ENCODE results near the gene USP54. TPM values are rescaled to one million over a fixed set of nuclear protein-coding genes. Genes with fewer than 3 reads are reported as not detected.

The USP54 gene
- total and polyA plus RNA-seq, 2 experiments from 2014 or later = 15.1 to 27.4 TPM

DNA sequence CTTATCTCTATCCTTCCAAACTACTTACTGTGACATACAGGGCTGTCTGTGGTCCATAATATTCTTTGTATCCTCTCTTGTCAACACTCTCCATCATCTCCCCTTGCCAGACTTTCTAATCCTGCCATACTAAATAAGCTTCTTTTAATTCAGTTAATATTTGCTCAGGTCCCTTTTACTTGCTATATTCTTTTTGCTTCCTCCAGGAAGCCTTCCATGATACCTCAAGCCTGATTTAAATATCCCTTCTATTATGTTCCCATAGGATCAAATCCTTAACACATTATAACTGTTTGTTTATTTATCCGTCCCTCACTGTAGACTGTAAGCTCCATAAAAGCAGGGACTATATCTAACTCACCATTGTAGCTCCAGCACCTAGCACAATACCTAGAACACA, 88.1 kb downstream of the USP54 start (continued):
- TF ChIP-seq, protein P1, sequence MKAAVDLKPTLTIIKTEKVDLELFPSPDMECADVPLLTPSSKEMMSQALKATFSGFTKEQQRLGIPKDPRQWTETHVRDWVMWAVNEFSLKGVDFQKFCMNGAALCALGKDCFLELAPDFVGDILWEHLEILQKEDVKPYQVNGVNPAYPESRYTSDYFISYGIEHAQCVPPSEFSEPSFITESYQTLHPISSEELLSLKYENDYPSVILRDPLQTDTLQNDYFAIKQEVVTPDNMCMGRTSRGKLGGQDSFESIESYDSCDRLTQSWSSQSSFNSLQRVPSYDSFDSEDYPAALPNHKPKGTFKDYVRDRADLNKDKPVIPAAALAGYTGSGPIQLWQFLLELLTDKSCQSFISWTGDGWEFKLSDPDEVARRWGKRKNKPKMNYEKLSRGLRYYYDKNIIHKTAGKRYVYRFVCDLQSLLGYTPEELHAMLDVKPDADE (IDR thresholded peaks at IDR 0.05) = no peak
- TF ChIP-seq ZNF114 (CRISPR knock-in tag; IDR thresholded peaks at IDR 0.05) (no peak), ZNF331 (CRISPR knock-in tag; IDR thresholded peaks at IDR 0.05; ENCODE audit: low read depth) (no peak), JUNB (IDR thresholded peaks at IDR 0.05; ENCODE audit: unreplicated experiment) (no peak), NANOG (IDR thresholded peaks at IDR 0.05; ENCODE audit: borderline replicate concordance) (no peak), POLR2AphosphoS5 (IDR thresholded peaks at IDR 0.05; ENCODE audit: low read depth) (no peak)

DNA sequence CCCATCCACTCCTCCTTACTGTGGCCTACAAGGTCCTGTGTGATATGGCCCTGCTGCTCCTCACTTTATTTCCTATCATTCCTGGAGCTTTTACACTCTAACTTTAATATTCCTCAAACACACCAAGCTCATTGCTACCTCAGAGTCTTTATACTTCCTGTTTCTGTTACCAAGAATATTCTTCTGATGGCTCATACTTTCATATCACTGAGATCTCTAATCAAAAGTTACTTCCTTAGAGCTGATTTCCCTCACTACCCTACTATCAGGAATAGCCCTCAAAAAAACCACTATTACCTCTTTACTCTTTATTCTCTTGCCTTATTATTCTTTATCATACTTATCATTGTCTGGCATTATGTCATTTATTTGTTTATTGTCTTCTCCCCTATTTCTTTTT, 89.5 kb downstream of the USP54 start:
- H3K4me2 ChIP-seq = no peak overlapping the region
- H3K4me3 ChIP-seq = no peak overlapping the region
- H3K79me2 ChIP-seq (replicated peaks; ENCODE audit: insufficient read depth) = no peaks in the 10 kb centered on the region
- ATAC-seq (no peak), DNase-seq (ENCODE audit: low spot score) (no peak)
- Mint-ChIP-seq H3K9me3 (no peaks in the 10 kb centered on the region), H3K4me1 (peaks cover 23% of the 10 kb centered on the region), H3K27me3 (ENCODE audit: insufficient read depth, low read depth, poor library complexity) (peaks cover 3% of the 10 kb centered on the region), H3K4me3 (no peak overlapping the region), H3K36me3 (ENCODE audit: low read depth) (peaks cover 31% of the 10 kb centered on the region), H3K27ac (no peak overlapping the region)
- H3K27me3 ChIP-seq (ENCODE audit: insufficient read depth) = no peaks in the 10 kb centered on the region
- no peaks in the 10 kb centered on the region for H3K9me2 ChIP-seq (ENCODE audit: insufficient read depth)
- H2AFZ ChIP-seq = no peak overlapping the region
- no peaks in the 10 kb centered on the region for H3F3A ChIP-seq (replicated peaks; ENCODE audit: low read depth)
- peaks cover 19% of the 10 kb centered on the region for H3K4me1 ChIP-seq (ENCODE audit: insufficient read depth)
- peaks cover 3% of the 10 kb centered on the region; the same call in 1 of the 2 replicates for H3K36me3 ChIP-seq (ENCODE audit: insufficient read depth)
- no peak overlapping the region for H3K27ac ChIP-seq (ENCODE audit: low read depth)
- no peaks in the 10 kb centered on the region for H4K20me1 ChIP-seq (replicated peaks; ENCODE audit: insufficient read depth)
- no peak for TF ChIP-seq NANOG (IDR thresholded peaks at IDR 0.05; ENCODE audit: borderline replicate concordance)
- TF ChIP-seq JUNB (IDR thresholded peaks at IDR 0.05; ENCODE audit: unreplicated experiment) = no peak
- TF ChIP-seq ZNF331 (CRISPR knock-in tag; IDR thresholded peaks at IDR 0.05; ENCODE audit: low read depth) = no peak
- no peak for TF ChIP-seq CREB1 (CRISPR knock-in tag; IDR thresholded peaks at IDR 0.05; ENCODE audit: low read depth)
- no peak for TF ChIP-seq STAT1 (IDR thresholded peaks at IDR 0.05; ENCODE audit: unreplicated experiment)
- TF ChIP-seq, protein P1 (IDR thresholded peaks at IDR 0.05) = no peak
- TF ChIP-seq, protein P2, sequence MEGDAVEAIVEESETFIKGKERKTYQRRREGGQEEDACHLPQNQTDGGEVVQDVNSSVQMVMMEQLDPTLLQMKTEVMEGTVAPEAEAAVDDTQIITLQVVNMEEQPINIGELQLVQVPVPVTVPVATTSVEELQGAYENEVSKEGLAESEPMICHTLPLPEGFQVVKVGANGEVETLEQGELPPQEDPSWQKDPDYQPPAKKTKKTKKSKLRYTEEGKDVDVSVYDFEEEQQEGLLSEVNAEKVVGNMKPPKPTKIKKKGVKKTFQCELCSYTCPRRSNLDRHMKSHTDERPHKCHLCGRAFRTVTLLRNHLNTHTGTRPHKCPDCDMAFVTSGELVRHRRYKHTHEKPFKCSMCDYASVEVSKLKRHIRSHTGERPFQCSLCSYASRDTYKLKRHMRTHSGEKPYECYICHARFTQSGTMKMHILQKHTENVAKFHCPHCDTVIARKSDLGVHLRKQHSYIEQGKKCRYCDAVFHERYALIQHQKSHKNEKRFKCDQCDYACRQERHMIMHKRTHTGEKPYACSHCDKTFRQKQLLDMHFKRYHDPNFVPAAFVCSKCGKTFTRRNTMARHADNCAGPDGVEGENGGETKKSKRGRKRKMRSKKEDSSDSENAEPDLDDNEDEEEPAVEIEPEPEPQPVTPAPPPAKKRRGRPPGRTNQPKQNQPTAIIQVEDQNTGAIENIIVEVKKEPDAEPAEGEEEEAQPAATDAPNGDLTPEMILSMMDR (conservative IDR thresholded peaks at IDR 0.05; ENCODE audit: low read depth in 2 of 2) = no peak
- TF ChIP-seq, protein P3, sequence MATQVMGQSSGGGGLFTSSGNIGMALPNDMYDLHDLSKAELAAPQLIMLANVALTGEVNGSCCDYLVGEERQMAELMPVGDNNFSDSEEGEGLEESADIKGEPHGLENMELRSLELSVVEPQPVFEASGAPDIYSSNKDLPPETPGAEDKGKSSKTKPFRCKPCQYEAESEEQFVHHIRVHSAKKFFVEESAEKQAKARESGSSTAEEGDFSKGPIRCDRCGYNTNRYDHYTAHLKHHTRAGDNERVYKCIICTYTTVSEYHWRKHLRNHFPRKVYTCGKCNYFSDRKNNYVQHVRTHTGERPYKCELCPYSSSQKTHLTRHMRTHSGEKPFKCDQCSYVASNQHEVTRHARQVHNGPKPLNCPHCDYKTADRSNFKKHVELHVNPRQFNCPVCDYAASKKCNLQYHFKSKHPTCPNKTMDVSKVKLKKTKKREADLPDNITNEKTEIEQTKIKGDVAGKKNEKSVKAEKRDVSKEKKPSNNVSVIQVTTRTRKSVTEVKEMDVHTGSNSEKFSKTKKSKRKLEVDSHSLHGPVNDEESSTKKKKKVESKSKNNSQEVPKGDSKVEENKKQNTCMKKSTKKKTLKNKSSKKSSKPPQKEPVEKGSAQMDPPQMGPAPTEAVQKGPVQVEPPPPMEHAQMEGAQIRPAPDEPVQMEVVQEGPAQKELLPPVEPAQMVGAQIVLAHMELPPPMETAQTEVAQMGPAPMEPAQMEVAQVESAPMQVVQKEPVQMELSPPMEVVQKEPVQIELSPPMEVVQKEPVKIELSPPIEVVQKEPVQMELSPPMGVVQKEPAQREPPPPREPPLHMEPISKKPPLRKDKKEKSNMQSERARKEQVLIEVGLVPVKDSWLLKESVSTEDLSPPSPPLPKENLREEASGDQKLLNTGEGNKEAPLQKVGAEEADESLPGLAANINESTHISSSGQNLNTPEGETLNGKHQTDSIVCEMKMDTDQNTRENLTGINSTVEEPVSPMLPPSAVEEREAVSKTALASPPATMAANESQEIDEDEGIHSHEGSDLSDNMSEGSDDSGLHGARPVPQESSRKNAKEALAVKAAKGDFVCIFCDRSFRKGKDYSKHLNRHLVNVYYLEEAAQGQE (IDR thresholded peaks at IDR 0.05; ENCODE audit: unreplicated experiment) = no peak
- TF ChIP-seq ZNF114 (CRISPR knock-in tag; IDR thresholded peaks at IDR 0.05) = no peak
- TF ChIP-seq, protein P4, sequence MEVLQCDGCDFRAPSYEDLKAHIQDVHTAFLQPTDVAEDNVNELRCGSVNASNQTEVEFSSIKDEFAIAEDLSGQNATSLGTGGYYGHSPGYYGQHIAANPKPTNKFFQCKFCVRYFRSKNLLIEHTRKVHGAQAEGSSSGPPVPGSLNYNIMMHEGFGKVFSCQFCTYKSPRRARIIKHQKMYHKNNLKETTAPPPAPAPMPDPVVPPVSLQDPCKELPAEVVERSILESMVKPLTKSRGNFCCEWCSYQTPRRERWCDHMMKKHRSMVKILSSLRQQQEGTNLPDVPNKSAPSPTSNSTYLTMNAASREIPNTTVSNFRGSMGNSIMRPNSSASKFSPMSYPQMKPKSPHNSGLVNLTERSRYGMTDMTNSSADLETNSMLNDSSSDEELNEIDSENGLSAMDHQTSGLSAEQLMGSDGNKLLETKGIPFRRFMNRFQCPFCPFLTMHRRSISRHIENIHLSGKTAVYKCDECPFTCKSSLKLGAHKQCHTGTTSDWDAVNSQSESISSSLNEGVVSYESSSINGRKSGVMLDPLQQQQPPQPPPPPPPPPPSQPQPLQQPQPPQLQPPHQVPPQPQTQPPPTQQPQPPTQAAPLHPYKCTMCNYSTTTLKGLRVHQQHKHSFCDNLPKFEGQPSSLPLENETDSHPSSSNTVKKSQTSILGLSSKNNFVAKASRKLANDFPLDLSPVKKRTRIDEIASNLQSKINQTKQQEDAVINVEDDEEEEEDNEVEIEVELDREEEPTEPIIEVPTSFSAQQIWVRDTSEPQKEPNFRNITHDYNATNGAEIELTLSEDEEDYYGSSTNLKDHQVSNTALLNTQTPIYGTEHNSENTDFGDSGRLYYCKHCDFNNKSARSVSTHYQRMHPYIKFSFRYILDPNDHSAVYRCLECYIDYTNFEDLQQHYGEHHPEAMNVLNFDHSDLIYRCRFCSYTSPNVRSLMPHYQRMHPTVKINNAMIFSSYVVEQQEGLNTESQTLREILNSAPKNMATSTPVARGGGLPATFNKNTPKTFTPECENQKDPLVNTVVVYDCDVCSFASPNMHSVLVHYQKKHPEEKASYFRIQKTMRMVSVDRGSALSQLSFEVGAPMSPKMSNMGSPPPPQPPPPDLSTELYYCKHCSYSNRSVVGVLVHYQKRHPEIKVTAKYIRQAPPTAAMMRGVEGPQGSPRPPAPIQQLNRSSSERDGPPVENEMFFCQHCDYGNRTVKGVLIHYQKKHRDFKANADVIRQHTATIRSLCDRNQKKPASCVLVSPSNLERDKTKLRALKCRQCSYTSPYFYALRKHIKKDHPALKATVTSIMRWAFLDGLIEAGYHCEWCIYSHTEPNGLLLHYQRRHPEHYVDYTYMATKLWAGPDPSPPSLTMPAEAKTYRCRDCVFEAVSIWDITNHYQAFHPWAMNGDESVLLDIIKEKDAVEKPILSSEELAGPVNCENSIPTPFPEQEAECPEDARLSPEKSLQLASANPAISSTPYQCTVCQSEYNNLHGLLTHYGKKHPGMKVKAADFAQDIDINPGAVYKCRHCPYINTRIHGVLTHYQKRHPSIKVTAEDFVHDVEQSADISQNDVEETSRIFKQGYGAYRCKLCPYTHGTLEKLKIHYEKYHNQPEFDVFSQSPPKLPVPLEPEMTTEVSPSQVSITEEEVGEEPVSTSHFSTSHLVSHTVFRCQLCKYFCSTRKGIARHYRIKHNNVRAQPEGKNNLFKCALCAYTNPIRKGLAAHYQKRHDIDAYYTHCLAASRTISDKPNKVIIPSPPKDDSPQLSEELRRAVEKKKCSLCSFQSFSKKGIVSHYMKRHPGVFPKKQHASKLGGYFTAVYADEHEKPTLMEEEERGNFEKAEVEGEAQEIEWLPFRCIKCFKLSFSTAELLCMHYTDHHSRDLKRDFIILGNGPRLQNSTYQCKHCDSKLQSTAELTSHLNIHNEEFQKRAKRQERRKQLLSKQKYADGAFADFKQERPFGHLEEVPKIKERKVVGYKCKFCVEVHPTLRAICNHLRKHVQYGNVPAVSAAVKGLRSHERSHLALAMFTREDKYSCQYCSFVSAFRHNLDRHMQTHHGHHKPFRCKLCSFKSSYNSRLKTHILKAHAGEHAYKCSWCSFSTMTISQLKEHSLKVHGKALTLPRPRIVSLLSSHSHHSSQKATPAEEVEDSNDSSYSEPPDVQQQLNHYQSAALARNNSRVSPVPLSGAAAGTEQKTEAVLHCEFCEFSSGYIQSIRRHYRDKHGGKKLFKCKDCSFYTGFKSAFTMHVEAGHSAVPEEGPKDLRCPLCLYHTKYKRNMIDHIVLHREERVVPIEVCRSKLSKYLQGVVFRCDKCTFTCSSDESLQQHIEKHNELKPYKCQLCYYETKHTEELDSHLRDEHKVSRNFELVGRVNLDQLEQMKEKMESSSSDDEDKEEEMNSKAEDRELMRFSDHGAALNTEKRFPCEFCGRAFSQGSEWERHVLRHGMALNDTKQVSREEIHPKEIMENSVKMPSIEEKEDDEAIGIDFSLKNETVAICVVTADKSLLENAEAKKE (CRISPR knock-in tag; IDR thresholded peaks at IDR 0.05) = no peak

Data from GM23338 (cell line).